DOHH2 (cell line): ENCODE measurements around the gene LITAF.

Experiments used
- H3F3A ChIP-seq: fragments of 200-600 bp; sonication (generic), shearing (Covaris generic); 2 replicates; pipeline ENCODE4 v1.6.0; 2016; ENCODE audit warnings: antibody characterized with exemption, mild to moderate bottlenecking; ENCODE audit not compliant: control insufficient read depth, insufficient read depth
- H3K27ac ChIP-seq: fragments of 200-600 bp; sonication (generic); 2 replicates; pipeline ENCODE4 v1.5.1; 2014; ENCODE audit warnings: low read depth, mild to moderate bottlenecking, low read length, moderate library complexity
- H3K27me3 ChIP-seq: fragments of 200-600 bp; sonication (generic); 2 replicates; pipeline ENCODE4 v1.6.1; 2014; ENCODE audit warnings: mild to moderate bottlenecking, low read length, mixed read lengths; ENCODE audit not compliant: control insufficient read depth
- H3K36me3 ChIP-seq: fragments of 200-600 bp; sonication (generic); 2 replicates; pipeline ENCODE4 v1.6.1; 2014; ENCODE audit warnings: mild to moderate bottlenecking, low read length, moderate library complexity, mixed read lengths; ENCODE audit not compliant: control insufficient read depth
- H3K4me1 ChIP-seq: fragments of 200-600 bp; sonication (generic); 2 replicates; pipeline ENCODE4 v1.6.1; 2014; ENCODE audit warnings: mild to moderate bottlenecking, low read length, mixed read lengths; ENCODE audit not compliant: control insufficient read depth
- H3K4me2 ChIP-seq: fragments of 200-600 bp; sonication (generic); 2 replicates; pipeline ENCODE4 v1.6.0; 2014; ENCODE audit warnings: mild to moderate bottlenecking, low read length, moderate library complexity
- H3K4me3 ChIP-seq: fragments of 200-600 bp; sonication (generic); 2 replicates; pipeline ENCODE4 v1.5.1; 2014; ENCODE audit warnings: mild to moderate bottlenecking, low read length, mixed read lengths
- H3K79me2 ChIP-seq: fragments of 200-600 bp; sonication (generic); 2 replicates; pipeline ENCODE4 v1.6.1; 2014; ENCODE audit warnings: mild to moderate bottlenecking, low read length, mixed read lengths; ENCODE audit not compliant: control insufficient read depth
- H3K9me2 ChIP-seq: fragments of 200-600 bp; sonication (generic); replicated peaks from 2 replicates; pipeline ENCODE4 v1.6.1; 2014; ENCODE audit warnings: mild to moderate bottlenecking, low read length, mixed read lengths; ENCODE audit not compliant: control insufficient read depth
- H3K9me3 ChIP-seq: fragments of 200-600 bp; sonication (generic); 2 replicates; pipeline ENCODE4 v1.6.1; 2014; ENCODE audit warnings: antibody characterized with exemption, low read length, mixed read lengths; ENCODE audit not compliant: control insufficient read depth, insufficient read depth
- H4K20me1 ChIP-seq: fragments of 200-600 bp; sonication (generic); 2 replicates; pipeline ENCODE4 v1.6.0; 2014; ENCODE audit warnings: low read depth, mild to moderate bottlenecking, antibody characterized with exemption, low read length, moderate library complexity; ENCODE audit not compliant: control insufficient read depth, insufficient read depth
- EZH2phosphoT487 ChIP-seq: fragments of 200-600 bp; sonication (generic); IDR thresholded peaks from 2 replicates; pipeline ENCODE4 v1.6.1; 2017; ENCODE audit warnings: borderline replicate concordance, mild to moderate bottlenecking, antibody characterized with exemption, low read length, moderate library complexity, mixed read lengths
- TF ChIP-seq, protein P1 (sequence below): fragments of 200-600 bp; sonication (generic); IDR thresholded peaks from one replicate; pipeline ENCODE4 v1.5.1; 2014; ENCODE audit warnings: antibody characterized with exemption, mild to moderate bottlenecking, low read depth, low read length; ENCODE audit not compliant: poor library complexity, severe bottlenecking

Gene LITAF

GRCh38 chr16:11586378-11586855, 302 bp downstream of the LITAF start:
- Histone ChIP-seq H3K4me3 (peak overlapping the region; percentile 78), H3K4me1 (peaks cover 65% of the 10 kb centered on the region), H3K9me2 (no peaks in the 10 kb centered on the region), H3K79me2 (peaks cover 52% of the 10 kb centered on the region), H3K27me3 (0 out of 2 replicates have a peak, but pooled peaks cover 2% of the 10 kb centered on the region), H4K20me1 (peaks cover 24% of the 10 kb centered on the region), H3F3A (peaks cover 32% of the 10 kb centered on the region), H3K9me3 (no peaks in the 10 kb centered on the region), H3K27ac (peak overlapping the region; percentile 65), H3K4me2 (peak overlapping the region; percentile 93), H3K36me3 (peaks cover 18% of the 10 kb centered on the region)
- TF ChIP-seq, protein P1, sequence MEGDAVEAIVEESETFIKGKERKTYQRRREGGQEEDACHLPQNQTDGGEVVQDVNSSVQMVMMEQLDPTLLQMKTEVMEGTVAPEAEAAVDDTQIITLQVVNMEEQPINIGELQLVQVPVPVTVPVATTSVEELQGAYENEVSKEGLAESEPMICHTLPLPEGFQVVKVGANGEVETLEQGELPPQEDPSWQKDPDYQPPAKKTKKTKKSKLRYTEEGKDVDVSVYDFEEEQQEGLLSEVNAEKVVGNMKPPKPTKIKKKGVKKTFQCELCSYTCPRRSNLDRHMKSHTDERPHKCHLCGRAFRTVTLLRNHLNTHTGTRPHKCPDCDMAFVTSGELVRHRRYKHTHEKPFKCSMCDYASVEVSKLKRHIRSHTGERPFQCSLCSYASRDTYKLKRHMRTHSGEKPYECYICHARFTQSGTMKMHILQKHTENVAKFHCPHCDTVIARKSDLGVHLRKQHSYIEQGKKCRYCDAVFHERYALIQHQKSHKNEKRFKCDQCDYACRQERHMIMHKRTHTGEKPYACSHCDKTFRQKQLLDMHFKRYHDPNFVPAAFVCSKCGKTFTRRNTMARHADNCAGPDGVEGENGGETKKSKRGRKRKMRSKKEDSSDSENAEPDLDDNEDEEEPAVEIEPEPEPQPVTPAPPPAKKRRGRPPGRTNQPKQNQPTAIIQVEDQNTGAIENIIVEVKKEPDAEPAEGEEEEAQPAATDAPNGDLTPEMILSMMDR, result no peak
- TF ChIP-seq EZH2phosphoT487, result no peak

DNA sequence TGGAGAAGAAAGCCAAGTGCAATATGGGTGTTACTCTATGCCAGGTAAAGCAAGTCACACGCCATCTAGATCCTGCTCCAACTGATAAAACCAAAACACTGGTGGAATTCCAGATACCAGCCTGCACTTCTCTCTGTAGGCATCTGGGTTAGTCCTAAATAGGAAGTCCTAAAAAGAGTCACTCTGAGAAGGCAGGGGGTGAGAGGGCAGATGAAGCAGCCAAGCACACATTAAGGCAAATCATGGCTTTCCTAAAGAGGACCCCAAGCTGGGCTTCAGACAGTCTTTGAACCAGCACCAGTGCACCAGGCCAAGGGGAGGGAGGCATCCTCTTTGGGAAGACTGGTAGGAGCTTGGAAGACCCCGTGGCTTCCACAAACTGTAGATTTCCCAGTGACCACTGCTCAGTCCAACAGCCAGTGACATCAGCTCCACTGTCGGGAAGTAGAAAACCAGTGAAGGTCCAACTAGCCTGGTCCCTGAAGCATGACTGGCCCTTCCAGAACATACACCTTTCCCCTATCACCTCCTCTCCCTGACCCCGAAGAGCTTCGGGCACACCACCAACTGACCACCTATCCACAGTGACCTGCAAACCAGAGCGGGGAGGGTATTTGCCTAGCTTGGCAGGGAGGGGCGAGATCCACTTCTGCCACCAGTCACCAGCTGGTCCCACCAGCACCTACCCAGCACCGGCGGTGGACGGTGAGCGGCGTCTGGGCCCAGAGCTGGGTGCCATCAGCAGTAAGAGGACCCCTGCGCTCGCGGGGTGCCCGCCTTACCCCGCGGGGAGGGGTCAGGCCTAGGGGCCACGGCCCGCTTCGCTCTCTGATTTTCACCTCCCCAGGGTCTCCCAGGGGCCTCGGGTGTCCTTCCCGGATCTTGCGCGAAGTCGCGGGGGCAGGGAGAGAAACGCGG, 1.0 kb downstream of the LITAF start:
- Histone ChIP-seq H3K27ac (peak overlapping the region; percentile 65), H3K4me1 (peaks cover 65% of the 10 kb centered on the region), H3K79me2 (peaks cover 59% of the 10 kb centered on the region), H3K4me3 (peak overlapping the region; percentile 78), H3K9me2 (no peaks in the 10 kb centered on the region), H4K20me1 (peaks cover 24% of the 10 kb centered on the region), H3K4me2 (peak overlapping the region; percentile 93), H3F3A (peaks cover 32% of the 10 kb centered on the region), H3K9me3 (no peaks in the 10 kb centered on the region), H3K36me3 (peaks cover 18% of the 10 kb centered on the region), H3K27me3 (0 out of 2 replicates have a peak, but pooled peaks cover 2% of the 10 kb centered on the region)
- TF ChIP-seq, protein P1, result no peak
- no peak for TF ChIP-seq EZH2phosphoT487

DNA sequence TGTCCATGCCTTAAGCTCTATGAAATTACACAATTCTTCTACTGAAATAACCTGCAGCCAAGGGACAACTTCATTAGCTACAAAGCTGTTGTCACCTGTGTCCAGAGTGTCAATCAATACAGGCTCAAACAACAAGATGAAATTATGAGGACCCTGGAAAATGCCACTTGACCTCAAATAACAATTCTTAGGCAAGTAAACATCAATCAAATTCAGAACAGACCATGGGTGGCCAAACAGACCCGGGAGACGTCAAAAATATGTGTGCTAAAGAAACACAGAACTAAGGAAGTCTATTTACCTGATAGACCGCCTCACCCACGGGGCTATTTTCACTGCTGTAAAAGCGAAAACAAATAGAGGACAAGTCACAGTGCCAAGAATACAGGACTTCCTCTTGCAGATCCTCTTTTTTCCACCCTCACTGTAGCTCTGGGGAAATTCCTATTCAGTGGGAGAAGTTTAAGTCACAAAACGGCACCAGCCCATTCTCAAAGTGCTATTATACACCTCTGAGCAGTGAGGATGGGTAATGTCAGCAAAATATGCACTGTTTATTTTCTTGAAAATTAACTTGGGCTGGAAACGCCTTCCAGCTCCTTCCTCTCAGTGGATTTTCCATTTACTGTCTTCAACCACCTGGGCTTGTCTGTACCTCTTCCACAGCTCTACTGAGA, 2.7 kb downstream of the LITAF start:
- Histone ChIP-seq H3K27ac (peak overlapping the region; percentile 65), H3K79me2 (peaks cover 71% of the 10 kb centered on the region), H3K4me2 (peak overlapping the region; percentile 93), H3K4me1 (peaks cover 68% of the 10 kb centered on the region), H3K9me2 (no peaks in the 10 kb centered on the region), H3K9me3 (no peaks in the 10 kb centered on the region), H4K20me1 (peaks cover 24% of the 10 kb centered on the region), H3K4me3 (peak overlapping the region; percentile 78), H3F3A (peaks cover 26% of the 10 kb centered on the region), H3K27me3 (0 out of 2 replicates have a peak, but pooled peaks cover 2% of the 10 kb centered on the region), H3K36me3 (peaks cover 18% of the 10 kb centered on the region)
- TF ChIP-seq EZH2phosphoT487, result no peak
- TF ChIP-seq, protein P1, result no peak
